Activated CD8-positive, alpha-beta T cell treated with anti-CD3 and anti-CD28 coated beads, Interleukin-2, amount 10 ng/mL, durations not matched to agents 7 days and 5 days (primary cell): ENCODE measurements around the gene STRN4. TPM values are rescaled to one million over a fixed set of nuclear protein-coding genes. Genes with fewer than 3 reads are reported as not detected.
"Not testable (repeated sequence)": the region's sequence is repeated elsewhere in the genome, so short reads cannot be mapped to it uniquely, and the experiment has no call there.

Experiments used
- ATAC-seq: fragments of 150-1000 bp; cut with Tn5 transposase; one replicate; pipeline ENCODE4 v1.10.0; 2021; ENCODE audit warnings: moderate library complexity
- CTCF ChIA-PET: fragments of 350-600 bp; sonication (Branson Sonifier 250); formaldehyde crosslinking; loops from one replicate; lab custom pipeline; 2021; ENCODE audit warnings: antibody characterized with exemption; lab: Charles Lee
- POLR2A ChIA-PET: fragments of 350-600 bp; sonication (Branson Sonifier 250); formaldehyde crosslinking; loops from one replicate; lab custom pipeline; 2021; ENCODE audit warnings: antibody characterized with exemption; lab: Charles Lee
- DNase-seq: peaks from one replicate; pipeline ENCODE4 v3.0.0-alpha.2; 2020
- H3K27ac Mint-ChIP-seq: one replicate; pipeline ENCODE4 v1.8.0; 2021; ENCODE audit warnings: mild to moderate bottlenecking, mixed read lengths
- H3K27me3 Mint-ChIP-seq: one replicate; pipeline ENCODE4 v1.8.0; 2021; ENCODE audit warnings: low read depth, mixed read lengths
- H3K36me3 Mint-ChIP-seq: one replicate; pipeline ENCODE4 v1.8.0; 2021; ENCODE audit warnings: low read depth, mixed read lengths
- H3K4me1 Mint-ChIP-seq: one replicate; pipeline ENCODE4 v1.8.0; 2021; ENCODE audit warnings: low read depth, mixed read lengths
- H3K4me3 Mint-ChIP-seq: one replicate; pipeline ENCODE4 v1.8.0; 2021; ENCODE audit warnings: mild to moderate bottlenecking, mixed read lengths
- H3K9me3 Mint-ChIP-seq: one replicate; pipeline ENCODE4 v1.8.0; 2022; ENCODE audit warnings: mixed read lengths; ENCODE audit not compliant: insufficient read depth
- total RNA-seq, 2 experiments: library from RNA; stranded (reverse); gene quantifications; one replicate each; pipeline ENCODE4 v1.2.3, GENCODE V29; 2021

Gene STRN4
- total RNA-seq, 2 experiments from 2014 or later, result 79.6 to 90.2 TPM

DNA sequence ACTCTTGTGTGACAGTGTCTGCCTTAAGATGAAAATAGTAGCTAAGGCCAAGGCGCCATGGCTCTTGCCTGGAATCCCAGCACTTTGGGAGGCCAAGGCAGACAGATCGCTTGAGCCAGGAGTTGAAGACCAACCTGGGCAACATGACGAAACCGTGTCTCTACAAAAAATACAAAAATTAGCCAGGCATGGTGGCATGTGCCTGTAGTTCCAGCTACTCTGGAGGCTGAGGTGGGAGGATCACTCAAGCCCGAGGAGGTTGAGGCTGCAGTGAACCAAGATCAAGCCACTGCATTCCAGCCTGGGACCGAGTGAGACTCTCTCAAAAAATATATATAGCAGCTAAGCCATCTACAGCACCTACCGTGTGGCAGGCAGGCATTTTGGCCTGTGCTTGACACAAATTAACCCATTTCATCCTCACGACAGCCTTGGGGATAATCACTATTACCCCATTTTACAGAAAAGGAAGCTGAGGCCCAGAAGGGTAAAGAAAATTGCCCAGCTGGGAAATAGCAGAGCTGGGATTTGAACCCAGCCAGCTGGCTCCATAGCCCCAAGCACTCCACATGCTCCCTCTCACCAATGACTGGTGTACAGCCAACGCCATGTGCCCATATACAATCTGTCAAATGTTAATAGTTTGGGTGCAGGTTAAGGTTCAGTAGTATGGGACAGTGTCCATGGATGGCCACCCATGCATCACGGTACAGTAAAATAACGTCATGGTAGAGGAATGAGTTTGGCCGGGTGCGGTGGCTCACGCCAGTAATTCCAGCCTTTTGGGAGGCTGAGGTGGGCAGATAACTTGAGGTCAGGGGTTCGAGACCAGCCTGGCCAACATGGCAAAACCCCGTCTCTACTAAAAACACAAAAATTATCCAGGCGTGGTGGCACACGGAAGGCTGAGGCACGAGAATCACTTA lies 39.1 kb upstream of the STRN4 start:
- ChIA-PET CTCF (interaction anchor here (0.6 to 9.8 kb wide), 14 partner anchors 9 to 256 kb away, joined by 3 to 65 read pairs (median 4); partner anchors contain the start of gene DACT3), POLR2A (interaction anchor here (0.7 to 5.4 kb wide), 3 partner anchors 10 to 37 kb away, joined by 3 to 51 read pairs (median 6); no protein-coding TSS in a partner anchor)
- H3K27ac Mint-ChIP-seq, result peak overlapping the region; percentile 96
- H3K4me3 Mint-ChIP-seq, result peak overlapping the region; percentile 98
- peaks cover 63% of the 10 kb centered on the region for H3K36me3 Mint-ChIP-seq
- H3K4me1 Mint-ChIP-seq, result peaks cover 64% of the 10 kb centered on the region
- H3K9me3 Mint-ChIP-seq, result no peaks in the 10 kb centered on the region
- no peaks in the 10 kb centered on the region for H3K27me3 Mint-ChIP-seq
- ATAC-seq, result no peak
- DNase-seq, result no peak

DNA sequence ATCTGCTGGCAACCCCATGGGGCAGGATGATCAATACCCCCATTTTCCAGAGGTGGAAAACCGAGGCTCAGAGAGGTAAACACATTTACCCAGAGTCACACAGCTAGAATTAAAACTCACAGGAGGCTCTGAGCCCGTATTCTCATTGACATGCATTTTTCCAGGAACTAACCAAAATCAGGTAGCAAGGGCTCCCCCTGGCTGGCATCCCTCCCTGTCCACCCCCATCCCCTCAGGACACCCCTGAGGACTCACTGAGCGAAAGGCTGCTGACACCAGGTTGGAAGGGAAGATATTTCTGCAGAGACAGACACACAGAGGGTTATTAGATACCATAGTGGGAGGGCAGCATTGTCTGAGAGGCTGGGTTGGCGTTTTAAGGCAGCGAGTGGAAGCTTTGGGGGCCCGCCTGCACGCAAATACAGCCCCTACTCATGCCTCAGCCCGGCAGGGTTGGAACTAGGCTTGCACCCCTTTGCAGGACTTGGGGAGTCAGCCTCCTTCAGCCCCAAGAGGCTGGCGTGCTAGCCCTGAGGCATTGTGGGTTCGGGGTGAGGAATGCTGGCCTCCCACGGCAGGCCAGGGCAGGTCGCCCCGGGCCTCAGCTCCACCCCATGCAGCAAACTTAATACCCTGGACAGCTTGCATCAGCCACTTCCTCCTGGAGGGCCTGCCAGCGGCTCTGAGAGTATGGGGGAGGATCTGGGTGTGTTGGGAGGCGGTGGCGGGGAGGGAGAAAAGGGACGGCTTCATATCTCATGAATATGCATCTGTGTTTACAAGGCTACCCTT lies 38.2 kb upstream of the STRN4 start:
- peak; percentile 31 for ATAC-seq
- Mint-ChIP-seq H3K9me3 (no peaks in the 10 kb centered on the region), H3K36me3 (peaks cover 67% of the 10 kb centered on the region), H3K4me3 (peak overlapping the region; percentile 98), H3K27ac (peak overlapping the region; percentile 96), H3K4me1 (peaks cover 62% of the 10 kb centered on the region), H3K27me3 (no peaks in the 10 kb centered on the region)
- DNase-seq, result peak; percentile 85
- ChIA-PET CTCF (interaction anchor here (0.6 to 9.8 kb wide), 13 partner anchors 8 to 880 kb away, joined by 3 to 65 read pairs (median 5); partner anchors contain the start of gene DACT3), POLR2A (interaction anchor here (0.7 to 5.4 kb wide), 3 partner anchors 9 to 38 kb away, joined by 3 to 51 read pairs (median 6); no protein-coding TSS in a partner anchor)

DNA sequence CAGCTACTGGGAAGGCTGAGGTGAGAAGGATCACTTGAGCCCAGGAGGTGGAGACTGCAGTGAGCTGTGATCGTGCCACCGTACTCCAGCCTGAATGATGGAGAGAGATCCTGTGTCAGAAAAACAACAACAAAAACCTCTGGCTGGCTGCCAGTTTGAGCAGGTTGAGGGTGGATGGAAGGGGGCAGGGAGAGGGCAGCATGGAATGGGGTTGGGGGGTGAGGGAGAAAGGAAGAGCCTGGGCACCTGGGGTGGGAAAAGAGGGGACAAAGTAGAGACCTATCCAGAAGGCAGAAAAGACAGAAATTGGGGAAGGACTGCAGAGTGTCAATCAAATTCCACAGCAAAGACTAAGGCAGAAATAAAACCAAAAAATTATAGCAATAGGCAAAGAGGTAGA lies 37.4 kb upstream of the STRN4 start:
- ATAC-seq (no peak), DNase-seq (no peak)
- ChIA-PET CTCF (interaction anchor here (0.6 to 9.8 kb wide), 6 partner anchors 18 to 879 kb away, joined by 3 to 65 read pairs (median 11); no protein-coding TSS in a partner anchor), POLR2A (interaction anchor here (5.4 kb wide), 1 partner anchor 39 kb away, joined by 51 read pairs; no protein-coding TSS in a partner anchor)
- Mint-ChIP-seq H3K27ac (peak overlapping the region; percentile 96), H3K4me1 (peaks cover 62% of the 10 kb centered on the region), H3K27me3 (no peaks in the 10 kb centered on the region), H3K9me3 (no peaks in the 10 kb centered on the region), H3K4me3 (peak overlapping the region; percentile 98), H3K36me3 (peaks cover 72% of the 10 kb centered on the region)

DNA sequence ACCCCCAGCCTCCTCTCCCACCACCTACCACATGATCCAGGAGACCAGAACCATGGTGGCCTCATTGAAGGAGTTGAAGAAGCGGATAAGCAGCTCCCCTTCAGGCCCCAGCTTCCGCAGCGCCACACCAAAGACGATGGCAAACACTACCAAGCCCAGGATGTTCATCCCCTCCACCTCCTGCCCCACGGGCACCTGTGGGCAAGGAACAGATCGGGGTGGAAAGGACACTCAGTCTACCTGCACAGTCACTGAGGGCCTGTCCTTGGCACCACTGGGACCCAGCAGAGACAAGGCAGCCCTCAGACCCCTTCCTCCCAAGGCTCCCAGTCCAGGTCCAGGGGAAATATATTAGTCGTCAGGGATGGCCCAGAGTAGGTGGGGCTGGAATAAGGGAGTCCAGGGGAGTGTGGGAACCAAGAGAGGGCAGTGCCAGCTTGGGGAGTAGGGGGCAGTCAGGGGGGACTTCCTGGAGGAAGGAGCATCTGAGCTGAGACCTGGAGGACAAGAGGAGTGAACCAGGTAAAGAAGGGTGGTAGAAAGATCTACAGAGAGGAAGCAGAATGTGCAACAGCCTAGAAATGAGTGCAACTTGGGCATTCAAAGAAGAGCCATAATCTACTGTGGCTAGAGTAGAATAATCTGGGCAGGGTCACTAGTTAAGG lies 36.2 kb upstream of the STRN4 start:
- Mint-ChIP-seq H3K27ac (peak overlapping the region; percentile 96), H3K4me1 (peaks cover 70% of the 10 kb centered on the region)
- CTCF ChIA-PET, result no interaction called here

DNA sequence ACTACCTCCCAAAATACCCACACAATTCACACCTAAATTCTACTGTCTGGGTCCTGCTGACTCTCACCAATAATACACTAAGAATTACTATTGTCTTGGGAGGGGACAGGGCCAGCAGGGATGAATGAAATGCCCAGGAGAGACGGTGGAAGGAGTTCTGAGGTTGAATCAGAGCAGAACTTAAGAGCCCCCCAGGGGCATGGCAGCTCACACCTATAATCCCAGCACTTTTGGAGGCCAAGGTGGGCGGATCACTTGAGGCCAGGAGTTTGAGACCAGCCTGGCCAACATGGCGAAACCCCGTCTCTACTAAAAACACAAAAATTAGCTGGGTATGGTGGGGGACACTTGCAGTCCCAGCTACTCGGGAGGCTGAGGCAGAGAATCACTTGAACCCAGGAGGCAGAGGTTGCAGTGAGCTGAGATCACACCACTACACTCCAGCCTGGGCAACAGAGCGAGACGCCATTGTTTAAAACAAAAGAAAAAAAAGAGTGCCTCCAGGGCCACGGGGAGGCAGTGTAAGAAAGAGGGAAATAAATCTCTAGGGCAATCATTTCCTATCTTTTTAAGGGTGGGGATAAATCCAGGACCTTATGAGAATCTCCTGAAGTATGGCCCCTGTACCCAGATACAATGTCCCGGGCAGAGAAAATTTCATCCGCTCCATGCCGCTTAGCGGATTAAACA lies 31.9 kb upstream of the STRN4 start:
- Mint-ChIP-seq H3K36me3 (peaks cover 70% of the 10 kb centered on the region), H3K4me1 (peaks cover 58% of the 10 kb centered on the region), H3K4me3 (peak overlapping the region; percentile 5), H3K27ac (peak overlapping the region; percentile 66)
- not testable (repeated sequence) for H3K9me3 Mint-ChIP-seq, ATAC-seq, DNase-seq, H3K27me3 Mint-ChIP-seq
- ChIA-PET POLR2A (interaction anchor here (1.2 kb wide), 1 partner anchor 10 kb away, joined by 5 read pairs; the partner anchor contains the start of gene SLC1A5), CTCF (interaction anchor here (1.9 kb wide), 1 partner anchor 12 kb away, joined by 5 read pairs; no protein-coding TSS in a partner anchor)

More for the DNA sequence above, 36.2 kb upstream of the STRN4 start:
- Mint-ChIP-seq H3K36me3 (peaks cover 83% of the 10 kb centered on the region), H3K4me3 (peak overlapping the region; percentile 98), H3K27me3 (no peaks in the 10 kb centered on the region), H3K9me3 (no peaks in the 10 kb centered on the region)
- DNase-seq (no peak), ATAC-seq (no peak)
- POLR2A ChIA-PET, result no interaction called here

DNA sequence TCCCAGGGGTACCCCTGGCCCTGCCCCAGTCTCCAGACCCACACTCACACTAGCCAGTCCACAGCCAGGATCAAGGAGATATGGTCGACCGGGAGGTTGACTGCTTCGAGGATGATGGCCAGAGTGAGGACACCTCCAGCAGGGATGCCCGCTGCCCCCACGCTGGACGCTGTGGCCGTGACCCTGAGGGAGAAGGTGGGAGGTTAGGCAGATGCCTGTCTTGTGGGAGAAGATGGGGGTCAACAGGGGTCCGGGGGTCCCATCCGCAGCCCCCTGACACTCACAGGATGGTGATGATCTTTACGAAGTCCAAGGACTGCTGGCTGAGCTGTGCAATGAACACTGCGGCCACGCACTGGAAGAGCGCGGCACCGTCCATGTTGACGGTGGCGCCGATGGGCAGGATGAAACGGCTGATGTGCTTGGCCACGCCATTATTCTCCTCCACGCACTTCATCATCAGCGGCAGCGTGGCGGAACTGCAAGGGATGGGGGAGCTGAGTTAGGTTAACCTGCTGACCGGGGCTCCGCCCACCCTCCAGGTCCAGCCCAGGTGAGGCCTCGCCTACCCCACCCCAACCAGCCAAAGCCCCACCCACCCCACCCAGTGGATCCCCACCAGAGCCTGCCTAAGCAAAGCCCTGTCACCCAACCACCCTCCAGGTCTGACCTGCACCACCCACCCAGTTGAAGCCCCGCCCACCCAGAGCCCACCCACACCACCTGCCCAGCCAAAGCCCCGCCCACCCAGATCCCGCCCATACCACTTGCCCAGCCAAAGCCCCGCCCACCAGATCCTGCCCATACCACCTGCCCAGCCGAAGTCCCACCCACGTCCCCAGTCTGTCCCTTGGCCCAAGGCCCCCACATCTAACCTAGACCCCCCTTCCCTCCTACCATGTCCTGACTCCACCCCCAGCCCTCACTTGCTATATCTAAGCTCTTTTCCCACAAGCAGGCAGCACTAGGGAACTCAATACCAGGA lies 31.0 kb upstream of the STRN4 start:
- Mint-ChIP-seq H3K4me1 (peaks cover 51% of the 10 kb centered on the region), H3K9me3 (no peaks in the 10 kb centered on the region), H3K27ac (peak overlapping the region; percentile 66), H3K36me3 (peaks cover 65% of the 10 kb centered on the region), H3K4me3 (no peak overlapping the region), H3K27me3 (no peaks in the 10 kb centered on the region)
- CTCF ChIA-PET, result interaction anchor here (0.7 to 1.9 kb wide), 6 partner anchors 8 to 63 kb away, joined by 3 to 5 read pairs (median 3); no protein-coding TSS in a partner anchor
- no peak for DNase-seq
- peak; percentile 35 for ATAC-seq
- POLR2A ChIA-PET, result interaction anchor here (1.2 kb wide), 2 partner anchors 11 kb away, joined by 4 to 5 read pairs; partner anchors contain the start of gene SLC1A5

DNA sequence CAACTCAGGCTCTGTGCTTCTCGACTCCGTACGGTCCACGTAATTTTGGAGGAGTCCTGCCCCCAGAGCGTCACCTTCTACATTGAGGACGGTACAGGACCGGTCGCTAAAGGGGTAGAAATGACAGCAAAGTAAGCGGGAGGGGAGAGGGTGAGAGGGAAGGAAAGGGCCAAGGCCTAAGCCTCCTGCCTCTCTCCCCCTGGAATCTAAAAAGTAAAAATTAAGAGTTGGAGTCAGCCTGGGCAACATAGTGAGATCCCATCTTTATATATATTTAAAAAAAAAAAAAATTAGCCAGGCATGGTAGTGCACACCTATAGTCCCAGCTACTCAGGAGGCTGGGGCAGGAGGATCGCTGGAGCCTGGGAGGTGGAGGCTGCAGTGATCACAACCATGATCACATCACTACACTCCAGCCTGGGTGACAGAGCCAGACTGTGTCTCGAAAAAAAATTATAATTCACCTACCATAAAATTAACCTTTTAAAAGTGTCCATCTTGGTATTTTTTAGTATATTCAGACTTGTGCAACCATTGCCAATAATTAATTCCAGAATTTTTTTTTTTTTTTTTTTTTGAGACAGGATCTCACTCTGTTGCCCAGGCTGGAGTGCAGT lies 29.5 kb upstream of the STRN4 start:
- ChIA-PET CTCF (interaction anchor here (0.9 to 1.6 kb wide), 6 partner anchors 9 to 64 kb away, joined by 3 to 4 read pairs (median 3); no protein-coding TSS in a partner anchor), POLR2A (interaction anchor here (0.8 to 1.2 kb wide), 2 partner anchors 9 to 12 kb away, joined by 3 to 4 read pairs; partner anchors contain the start of gene SLC1A5)
- ATAC-seq (no peak), DNase-seq (no peak)
- Mint-ChIP-seq H3K9me3 (no peaks in the 10 kb centered on the region), H3K4me3 (no peak overlapping the region), H3K4me1 (peaks cover 39% of the 10 kb centered on the region), H3K36me3 (peaks cover 56% of the 10 kb centered on the region), H3K27ac (no peak overlapping the region), H3K27me3 (no peaks in the 10 kb centered on the region)

DNA sequence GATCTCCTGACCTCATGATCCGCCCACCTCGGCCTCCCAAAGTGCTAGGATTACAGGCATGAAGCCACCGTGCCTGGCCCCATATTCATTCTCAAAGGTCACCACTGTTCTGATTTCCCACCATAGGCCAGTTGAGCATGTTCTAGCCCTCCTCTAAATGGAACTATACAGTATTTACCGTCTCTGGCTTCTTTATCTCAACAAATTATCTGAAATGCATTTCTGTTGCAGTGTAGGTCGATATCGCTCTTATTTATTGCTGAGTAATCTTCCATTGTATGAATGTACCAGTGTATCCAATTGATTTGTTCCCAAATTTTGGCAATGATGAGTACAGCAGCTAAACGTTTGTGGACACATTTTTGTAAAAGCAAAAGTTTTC lies 26.8 kb upstream of the STRN4 start:
- ChIA-PET CTCF (interaction anchor here (1.3 to 2.7 kb wide), 2 partner anchors 39 to 68 kb away, joined by 3 to 8 read pairs; no protein-coding TSS in a partner anchor), POLR2A (interaction anchor here (1.0 kb wide), 1 partner anchor 15 kb away, joined by 3 read pairs; the partner anchor contains the start of gene SLC1A5)
- Mint-ChIP-seq H3K36me3 (peaks cover 42% of the 10 kb centered on the region), H3K4me3 (no peak overlapping the region), H3K4me1 (peaks cover 21% of the 10 kb centered on the region), H3K9me3 (no peaks in the 10 kb centered on the region), H3K27ac (peak overlapping the region; percentile 49), H3K27me3 (no peaks in the 10 kb centered on the region)
- no peak for ATAC-seq
- no peak for DNase-seq
